Ishikawa (cell line): ENCODE measurements around the gene FGGY.
A peak's percentile ranks its signal among the peaks of the same experiment; 100 is the strongest.

Experiments
- CEBPB ChIP-seq: IDR thresholded peaks from 2 replicates; pipeline ENCODE4 v1.6.1; 2012
- CREB1 ChIP-seq: IDR thresholded peaks from 2 replicates; pipeline ENCODE4 v1.6.1; 2012; ENCODE audit warnings: low read depth
- EGR1 ChIP-seq: IDR thresholded peaks from 2 replicates; pipeline ENCODE4 v1.6.1; 2012
- EP300 ChIP-seq: IDR thresholded peaks from 2 replicates; pipeline ENCODE4 v1.6.1; 2012; ENCODE audit warnings: borderline replicate concordance
- FOXM1 ChIP-seq: IDR thresholded peaks from 2 replicates; pipeline ENCODE4 v1.6.1; 2012; ENCODE audit warnings: low read depth, borderline replicate concordance
- MAX ChIP-seq: IDR thresholded peaks from 2 replicates; pipeline ENCODE4 v1.6.1; 2012
- NFIC ChIP-seq: IDR thresholded peaks from 2 replicates; pipeline ENCODE4 v1.6.1; 2012
- RAD21 ChIP-seq: IDR thresholded peaks from 2 replicates; pipeline ENCODE4 v1.6.1; 2012; ENCODE audit warnings: low read depth
- TAF1 ChIP-seq: IDR thresholded peaks from 2 replicates; pipeline ENCODE4 v1.6.1; 2012; ENCODE audit warnings: low read depth, mild to moderate bottlenecking
- TCF12 ChIP-seq: IDR thresholded peaks from 2 replicates; pipeline ENCODE4 v1.6.1; 2012; ENCODE audit warnings: low read depth
- TEAD4 ChIP-seq: IDR thresholded peaks from 2 replicates; pipeline ENCODE4 v1.6.1; 2012
- YY1 ChIP-seq: IDR thresholded peaks from 2 replicates; pipeline ENCODE4 v1.6.1; 2012; ENCODE audit warnings: low read depth
- ZBTB7A ChIP-seq: IDR thresholded peaks from 2 replicates; pipeline ENCODE4 v1.6.1; 2012; ENCODE audit warnings: low read depth
- TF ChIP-seq, protein P1 (sequence below): IDR thresholded peaks from 2 replicates; pipeline ENCODE4 v1.6.1; 2012; ENCODE audit warnings: low read depth, mild to moderate bottlenecking
- TF ChIP-seq, protein P2 (sequence below): IDR thresholded peaks from 2 replicates; pipeline ENCODE4 v1.6.1; 2012

The FGGY gene

DNA sequence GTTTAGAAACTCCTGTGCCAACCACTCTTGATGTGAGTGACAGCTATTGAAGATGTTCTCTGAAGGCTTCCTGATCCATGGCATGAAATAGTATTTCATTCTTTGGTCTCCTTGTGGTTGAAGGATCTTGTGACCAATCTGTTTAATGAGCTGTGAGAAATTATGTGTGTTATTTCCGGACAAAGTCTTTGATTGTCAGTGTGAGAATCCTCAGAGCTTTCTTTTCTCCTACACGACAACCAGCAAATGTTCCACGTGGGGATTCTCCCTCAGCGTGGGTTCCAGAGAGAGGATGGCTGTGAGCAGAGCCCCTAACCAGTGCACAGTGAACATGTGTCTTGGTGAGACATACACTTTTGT, 472.8 kb downstream of the FGGY start:
- TF ChIP-seq TAF1 (no peak), RAD21 (no peak), NFIC (no peak), EP300 (no peak), EGR1 (no peak), CEBPB (no peak), ZBTB7A (no peak), MAX (no peak), TEAD4 (no peak), CREB1 (no peak), TCF12 (no peak), YY1 (no peak)
- TF ChIP-seq, protein P1, sequence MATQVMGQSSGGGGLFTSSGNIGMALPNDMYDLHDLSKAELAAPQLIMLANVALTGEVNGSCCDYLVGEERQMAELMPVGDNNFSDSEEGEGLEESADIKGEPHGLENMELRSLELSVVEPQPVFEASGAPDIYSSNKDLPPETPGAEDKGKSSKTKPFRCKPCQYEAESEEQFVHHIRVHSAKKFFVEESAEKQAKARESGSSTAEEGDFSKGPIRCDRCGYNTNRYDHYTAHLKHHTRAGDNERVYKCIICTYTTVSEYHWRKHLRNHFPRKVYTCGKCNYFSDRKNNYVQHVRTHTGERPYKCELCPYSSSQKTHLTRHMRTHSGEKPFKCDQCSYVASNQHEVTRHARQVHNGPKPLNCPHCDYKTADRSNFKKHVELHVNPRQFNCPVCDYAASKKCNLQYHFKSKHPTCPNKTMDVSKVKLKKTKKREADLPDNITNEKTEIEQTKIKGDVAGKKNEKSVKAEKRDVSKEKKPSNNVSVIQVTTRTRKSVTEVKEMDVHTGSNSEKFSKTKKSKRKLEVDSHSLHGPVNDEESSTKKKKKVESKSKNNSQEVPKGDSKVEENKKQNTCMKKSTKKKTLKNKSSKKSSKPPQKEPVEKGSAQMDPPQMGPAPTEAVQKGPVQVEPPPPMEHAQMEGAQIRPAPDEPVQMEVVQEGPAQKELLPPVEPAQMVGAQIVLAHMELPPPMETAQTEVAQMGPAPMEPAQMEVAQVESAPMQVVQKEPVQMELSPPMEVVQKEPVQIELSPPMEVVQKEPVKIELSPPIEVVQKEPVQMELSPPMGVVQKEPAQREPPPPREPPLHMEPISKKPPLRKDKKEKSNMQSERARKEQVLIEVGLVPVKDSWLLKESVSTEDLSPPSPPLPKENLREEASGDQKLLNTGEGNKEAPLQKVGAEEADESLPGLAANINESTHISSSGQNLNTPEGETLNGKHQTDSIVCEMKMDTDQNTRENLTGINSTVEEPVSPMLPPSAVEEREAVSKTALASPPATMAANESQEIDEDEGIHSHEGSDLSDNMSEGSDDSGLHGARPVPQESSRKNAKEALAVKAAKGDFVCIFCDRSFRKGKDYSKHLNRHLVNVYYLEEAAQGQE: no peak

DNA sequence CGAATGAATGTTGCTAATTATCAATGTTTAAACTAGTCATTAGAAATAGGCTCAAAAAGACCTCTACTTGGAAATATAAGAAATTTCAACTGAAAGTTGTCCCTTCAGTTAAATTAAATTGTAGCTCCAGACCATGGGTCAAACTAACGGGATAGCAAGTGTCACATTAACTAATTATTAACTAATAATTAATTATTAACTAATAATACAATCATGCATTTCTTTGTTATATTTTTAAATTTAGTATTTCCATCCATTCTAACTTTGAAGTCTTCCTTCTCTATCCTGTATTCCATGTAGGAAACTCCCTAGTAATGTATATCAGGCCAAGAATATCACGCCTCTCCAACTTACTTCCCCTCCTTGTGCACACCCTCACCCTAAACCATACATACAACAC, 474.5 kb downstream of the FGGY start:
- no peak for TF ChIP-seq MAX
- no peak for TF ChIP-seq TAF1

DNA sequence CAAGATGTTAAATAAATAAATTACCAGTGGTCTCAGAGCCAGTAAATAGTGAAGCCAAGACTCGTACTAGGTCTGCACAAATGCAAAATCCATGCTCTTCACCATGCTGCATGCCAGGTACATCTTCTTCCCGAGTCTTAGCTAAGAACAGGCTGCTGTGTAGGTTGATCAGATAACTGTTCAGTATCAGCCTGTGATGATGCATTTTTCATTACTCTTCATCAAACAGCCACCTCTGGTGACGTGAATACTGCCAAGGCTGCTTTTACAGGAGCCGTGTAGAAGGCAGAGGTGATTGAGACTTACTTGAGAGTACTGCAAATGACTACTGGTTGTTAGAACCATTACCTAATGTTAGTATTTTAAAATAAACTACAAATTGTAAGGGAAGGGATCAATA, 478.6 kb downstream of the FGGY start:
- TF ChIP-seq, protein P1: no peak
- TF ChIP-seq ZBTB7A (no peak), TAF1 (no peak), CEBPB (no peak), MAX (no peak), EP300 (no peak), TCF12 (no peak), RAD21 (no peak), FOXM1 (no peak), NFIC (no peak), YY1 (no peak), EGR1 (no peak), CREB1 (no peak), TEAD4 (no peak)
- TF ChIP-seq, protein P2, sequence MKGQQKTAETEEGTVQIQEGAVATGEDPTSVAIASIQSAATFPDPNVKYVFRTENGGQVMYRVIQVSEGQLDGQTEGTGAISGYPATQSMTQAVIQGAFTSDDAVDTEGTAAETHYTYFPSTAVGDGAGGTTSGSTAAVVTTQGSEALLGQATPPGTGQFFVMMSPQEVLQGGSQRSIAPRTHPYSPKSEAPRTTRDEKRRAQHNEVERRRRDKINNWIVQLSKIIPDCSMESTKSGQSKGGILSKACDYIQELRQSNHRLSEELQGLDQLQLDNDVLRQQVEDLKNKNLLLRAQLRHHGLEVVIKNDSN: no peak

- TF ChIP-seq MAX (no peak), RAD21 (peak; percentile 20; the same call in 1 of the 2 replicates), NFIC (no peak), EP300 (no peak), FOXM1 (no peak)
These were observed 480.3 kb downstream of the FGGY start for GRCh38 chr1:59776960-59777852.

- TF ChIP-seq RAD21 (peak; percentile 20; the same call in 1 of the 2 replicates), CEBPB (no peak), FOXM1 (no peak), CREB1 (no peak), TAF1 (no peak)
These were observed 483.1 kb downstream of the FGGY start for GRCh38 chr1:59779949-59780348.

DNA sequence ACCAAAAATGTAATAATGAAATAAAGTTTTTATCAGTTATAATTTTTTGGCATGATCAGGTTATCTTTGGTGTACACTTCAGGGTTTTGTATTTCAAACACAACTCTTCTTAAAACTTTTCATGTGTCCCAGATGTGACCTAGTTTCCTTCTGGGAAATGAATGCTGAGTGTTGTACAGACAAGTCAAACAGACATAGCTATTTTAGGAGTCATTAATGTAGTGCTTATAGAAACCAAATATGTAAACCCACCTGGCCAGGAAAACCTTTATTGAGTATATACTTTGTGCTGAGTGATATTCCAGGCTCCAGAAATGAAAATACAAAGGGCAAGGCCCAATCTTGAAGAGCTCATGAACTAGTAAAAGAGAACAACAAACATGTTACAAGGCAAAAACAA, 491.9 kb downstream of the FGGY start:
- TF ChIP-seq YY1 (no peak), ZBTB7A (no peak), EGR1 (no peak), CEBPB (no peak), TCF12 (no peak), FOXM1 (no peak), CREB1 (no peak), EP300 (no peak), TAF1 (no peak), NFIC (no peak), TEAD4 (no peak), MAX (no peak), RAD21 (no peak)
- TF ChIP-seq, protein P2: no peak
- TF ChIP-seq, protein P1: no peak
